HG02798 (cell line): ENCODE measurements around the gene VSIG10L2.
"Not testable (repeated sequence)": the region's sequence is repeated elsewhere in the genome, so short reads cannot be mapped to it uniquely, and the experiment has no call there.

Source experiments
- ATAC-seq: cut with Tn5 transposase; IDR thresholded peaks from one replicate; pipeline ENCODE4 v1.9.1; 2021; ENCODE audit warnings: mild to moderate bottlenecking; ENCODE audit not compliant: unreplicated experiment, poor library complexity

VSIG10L2 gene

GRCh38 chr11:125945797-125946520 is at the start of gene VSIG10L2:
TSS of gene VSIG10L2 (plus strand) at chr11:125946044. CDS start at chr11:125946056, 12 bp downstream.
- no peak for ATAC-seq

GRCh38 chr11:125901872-125902271 is 44.0 kb upstream of the VSIG10L2 start:
- no peak for ATAC-seq

- no peak for ATAC-seq
Observed at GRCh38 chr11:125902277-125902926, 43.4 kb upstream of the VSIG10L2 start.

DNA sequence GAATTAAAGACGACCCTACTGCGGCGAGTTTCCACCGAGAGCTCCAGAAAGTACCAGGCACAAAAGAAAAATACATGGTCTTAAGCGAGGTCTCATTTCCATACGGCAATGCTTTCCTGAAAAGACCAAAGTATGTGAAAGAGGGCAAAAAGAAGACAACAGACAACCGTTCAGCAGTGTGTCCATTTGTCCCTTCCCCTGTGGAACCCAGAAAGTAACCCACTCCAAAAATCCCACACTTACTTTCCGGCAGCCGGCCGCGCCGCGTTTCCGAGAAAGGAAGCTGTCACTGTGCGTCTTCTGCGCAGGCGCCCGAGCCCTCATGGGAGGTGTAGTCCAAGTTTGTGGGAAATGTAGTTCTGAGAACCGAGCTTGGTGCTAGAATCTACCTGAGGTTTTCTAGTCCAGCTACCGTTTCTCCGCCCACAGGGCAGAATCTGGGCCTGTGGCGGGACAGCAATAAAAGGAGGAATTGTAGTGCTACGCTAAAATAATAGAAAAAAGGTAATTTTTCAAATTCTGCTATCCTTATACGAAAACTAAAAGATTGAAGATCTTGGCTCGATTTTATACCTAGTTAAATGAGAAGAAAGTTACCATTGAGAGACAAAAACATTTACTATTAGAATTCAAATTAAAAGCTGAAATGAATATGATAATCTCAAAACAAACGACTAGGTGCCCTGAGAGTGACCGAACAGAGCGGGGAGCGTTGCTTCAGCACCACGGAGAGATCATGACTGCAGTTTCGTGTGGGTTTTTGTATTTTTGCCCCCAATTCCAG is 42.7 kb upstream of the VSIG10L2 start, which contains the start of gene PUS3:
PUS3 (minus strand) TSS at position 280 of the 784 bp plus-strand sequence. CDS start 6,922 bp downstream, outside the sequence.
- ATAC-seq, result peak; percentile 99

DNA sequence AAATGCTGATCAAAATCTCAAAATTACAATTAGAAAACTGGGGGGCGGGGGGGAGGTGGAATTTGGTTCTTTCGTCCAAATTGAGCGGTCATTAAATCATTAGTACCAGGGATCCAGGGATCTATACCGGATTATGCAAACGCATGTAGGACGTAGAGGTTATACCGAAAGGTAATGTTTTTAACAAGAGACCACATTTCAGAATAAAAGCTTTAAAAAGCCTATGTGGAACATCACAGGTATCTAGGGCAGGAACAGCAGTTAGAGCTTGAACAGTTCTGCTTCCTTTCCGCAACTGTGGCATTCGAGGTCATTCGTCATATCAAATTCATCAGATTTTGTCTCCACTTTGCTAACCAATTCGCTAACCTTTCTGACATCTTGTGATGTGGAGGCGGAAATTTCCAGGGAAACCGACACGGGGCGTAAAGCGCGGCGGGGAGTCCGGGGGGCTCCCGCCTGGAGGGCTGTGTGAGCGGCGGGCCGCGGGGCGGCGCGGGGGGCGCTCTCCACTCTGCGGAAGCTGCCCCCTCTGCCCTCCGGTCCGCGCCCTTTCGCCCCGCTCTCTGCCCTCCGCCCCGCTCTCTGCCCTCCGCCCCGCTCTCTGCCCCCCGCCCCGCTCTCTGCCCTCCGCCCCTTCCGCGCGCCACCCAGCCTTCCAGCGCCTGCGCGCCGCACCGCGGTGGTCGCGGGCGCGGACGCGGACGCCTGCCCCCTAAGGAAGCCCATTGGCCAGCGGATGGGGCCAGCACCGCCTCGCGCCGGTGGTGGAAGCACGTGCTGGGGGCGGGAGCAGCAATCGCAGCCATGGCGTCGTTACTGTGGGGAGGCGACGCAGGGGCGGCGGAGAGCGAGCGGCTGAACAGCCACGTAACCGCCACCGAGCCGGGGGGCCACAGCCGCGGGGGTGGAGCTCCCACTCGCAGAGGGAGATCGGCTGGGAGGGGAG is 41.9 kb upstream of the VSIG10L2 start, which contains the start of gene DDX25:
DDX25 (plus strand) TSS at position 798 of the 949 bp plus-strand sequence; CDS start at position 808, 10 bp downstream.
- ATAC-seq, result no peak

DNA sequence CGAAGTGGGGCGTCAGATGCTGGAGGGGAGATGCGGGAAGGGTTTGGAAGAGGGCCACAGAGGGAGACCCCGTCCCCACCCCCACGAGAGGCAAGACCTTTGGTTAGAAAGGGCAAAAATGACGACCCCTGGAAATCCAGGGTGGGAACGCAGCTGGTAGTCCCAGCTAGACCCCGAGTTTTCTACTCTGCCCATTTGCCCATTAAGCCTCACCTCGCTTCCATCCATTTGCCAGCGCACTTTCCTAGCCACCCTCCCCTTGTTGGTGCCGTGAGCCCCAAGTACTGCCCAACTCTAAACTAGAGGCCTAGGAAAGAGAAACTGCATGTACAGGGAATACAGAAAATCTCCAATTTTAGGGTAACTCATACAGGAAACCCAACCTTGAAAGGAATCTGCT is 41.2 kb upstream of the VSIG10L2 start:
- no peak for ATAC-seq

- ATAC-seq, result no peak
Observed at GRCh38 chr11:125910226-125910849, 35.5 kb upstream of the VSIG10L2 start.

DNA sequence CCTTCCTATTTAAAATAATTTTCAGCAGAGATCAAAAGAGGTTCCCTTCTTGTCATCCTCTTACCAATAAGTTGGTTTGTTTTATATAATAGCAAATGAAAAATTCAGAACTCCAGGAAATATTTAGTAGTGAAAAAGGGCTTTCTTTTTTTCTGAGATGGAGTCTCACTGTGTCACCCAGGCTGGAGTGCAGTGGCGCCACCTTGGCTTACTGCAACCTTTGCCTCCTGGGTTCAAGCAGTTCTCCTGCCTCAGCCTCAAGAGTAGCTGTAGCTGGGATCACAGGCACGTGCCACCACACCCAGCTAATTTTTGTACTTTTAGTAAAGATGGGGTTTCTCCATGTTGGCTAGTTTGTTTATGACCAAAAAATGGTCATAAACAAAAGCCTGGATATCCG is 31.2 kb upstream of the VSIG10L2 start:
- ATAC-seq, result not testable (repeated sequence)

GRCh38 chr11:125916683-125917347 is 29.0 kb upstream of the VSIG10L2 start:
- no peak for ATAC-seq

GRCh38 chr11:125918140-125918840 is 27.6 kb upstream of the VSIG10L2 start:
- ATAC-seq, result no peak

DNA sequence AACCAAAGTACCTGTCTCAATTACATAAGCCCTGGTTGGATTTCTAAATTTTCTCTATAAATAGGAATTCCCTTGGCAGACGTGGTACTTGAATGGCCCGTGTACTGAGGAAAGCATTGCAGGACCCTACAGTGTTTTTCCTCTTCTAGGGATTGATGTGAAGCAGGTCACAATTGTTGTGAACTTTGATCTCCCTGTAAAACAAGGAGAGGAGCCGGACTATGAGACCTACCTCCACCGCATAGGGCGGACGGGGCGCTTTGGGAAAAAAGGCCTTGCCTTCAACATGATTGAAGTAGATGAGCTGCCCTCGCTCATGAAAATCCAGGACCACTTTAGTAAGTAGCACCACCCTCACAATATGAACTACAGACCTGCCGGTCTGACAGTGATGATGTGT is 24.8 kb upstream of the VSIG10L2 start:
- no peak for ATAC-seq

- no peak for ATAC-seq
Observed at GRCh38 chr11:125922156-125922555, 23.7 kb upstream of the VSIG10L2 start.

DNA sequence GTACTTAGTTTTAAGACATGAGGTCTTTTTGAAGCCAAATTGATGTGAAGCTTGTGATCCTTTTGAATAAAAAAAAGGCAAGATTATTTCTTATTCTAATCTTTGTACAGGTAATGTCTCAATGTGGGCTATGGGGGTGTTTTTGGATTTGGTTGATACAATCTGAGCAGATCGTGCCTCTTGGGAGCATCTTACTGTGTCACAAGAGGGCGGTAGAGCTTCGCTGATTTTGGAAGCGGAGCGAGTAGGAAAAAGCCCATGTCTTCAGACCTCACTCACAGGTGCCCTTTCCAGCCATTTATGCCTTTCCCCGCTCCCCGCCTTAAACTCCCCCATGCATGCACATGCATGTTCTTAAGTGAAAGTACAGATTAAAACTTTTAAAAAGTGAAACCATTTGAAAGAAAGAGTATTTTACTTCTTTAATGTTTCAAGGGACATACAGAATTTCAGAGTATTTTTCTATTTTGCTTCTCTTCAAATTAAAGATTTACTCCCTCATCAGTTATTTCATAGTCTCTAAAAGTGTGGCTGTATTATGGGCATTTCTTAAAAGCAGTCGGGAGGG is 22.7 kb upstream of the VSIG10L2 start:
- ATAC-seq, result no peak

GRCh38 chr11:125923633-125924032 is 22.2 kb upstream of the VSIG10L2 start:
- ATAC-seq, result no peak

GRCh38 chr11:125924384-125925007 is 21.3 kb upstream of the VSIG10L2 start:
- no peak for ATAC-seq

DNA sequence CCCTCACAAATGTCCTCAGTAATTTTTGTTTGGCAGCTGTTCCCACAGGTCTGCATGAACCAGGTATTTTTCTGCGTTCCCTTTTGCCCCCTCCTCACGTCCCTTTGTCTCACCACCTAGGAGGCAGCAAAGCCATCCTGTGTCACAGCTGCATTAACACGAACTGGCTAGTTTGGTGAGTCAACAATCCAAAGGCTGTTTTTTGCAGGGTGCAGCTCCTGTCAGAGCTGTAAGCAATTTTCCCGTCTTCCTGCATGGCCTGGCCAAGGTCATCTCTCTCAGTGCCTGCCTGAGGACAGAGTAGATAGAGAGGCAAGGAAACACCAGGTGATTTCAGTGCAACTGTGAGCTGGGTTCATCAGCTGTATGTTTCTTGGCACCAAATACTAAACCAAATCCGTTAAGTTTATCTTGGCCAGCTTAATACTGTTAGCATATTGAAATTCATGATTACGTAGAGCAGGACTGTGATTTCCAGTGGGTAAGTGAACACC is 20.6 kb upstream of the VSIG10L2 start:
- ATAC-seq, result no peak

- ATAC-seq, result no peak
Observed at GRCh38 chr11:125925804-125926203, 20.0 kb upstream of the VSIG10L2 start.
